ENCODE results near the gene LGI4. TPM values are rescaled to one million over a fixed set of nuclear protein-coding genes. Genes with fewer than 3 reads are reported as not detected.

LGI4 gene
- total RNA-seq, 1 experiment from 2014 or later = not detected

GRCh38 chr19:35110974-35111373 is 23.9 kb downstream of the LGI4 start:
- H3K4me3 ChIP-seq (ENCODE audit: low read depth, low read length, poor library complexity, severe bottlenecking) = no peak overlapping the region
- no peaks in the 10 kb centered on the region for H3K27me3 ChIP-seq (replicated peaks; ENCODE audit: insufficient read depth, low read depth, low read length, poor library complexity)
- H3K4me1 ChIP-seq (ENCODE audit: insufficient read depth, low read length, poor library complexity, severe bottlenecking) = no peaks in the 10 kb centered on the region
- ChIA-PET POLR2A (ENCODE audit: low non-redundant PET) (no interaction called here), CTCF (no interaction called here)
- no TSS peak for BruUV-seq (replicated peaks)
- no peaks in the 10 kb centered on the region for H3K9me3 ChIP-seq (ENCODE audit: low read depth, low read length, poor library complexity, severe bottlenecking)
- no peak overlapping the region for H3K27ac ChIP-seq (ENCODE audit: low read depth, low read length, poor library complexity, severe bottlenecking)
- intact Hi-C loops (cut with micrococcal nuclease; ENCODE audit: unreplicated experiment) = no loop called here
- TF ChIP-seq, protein P1, sequence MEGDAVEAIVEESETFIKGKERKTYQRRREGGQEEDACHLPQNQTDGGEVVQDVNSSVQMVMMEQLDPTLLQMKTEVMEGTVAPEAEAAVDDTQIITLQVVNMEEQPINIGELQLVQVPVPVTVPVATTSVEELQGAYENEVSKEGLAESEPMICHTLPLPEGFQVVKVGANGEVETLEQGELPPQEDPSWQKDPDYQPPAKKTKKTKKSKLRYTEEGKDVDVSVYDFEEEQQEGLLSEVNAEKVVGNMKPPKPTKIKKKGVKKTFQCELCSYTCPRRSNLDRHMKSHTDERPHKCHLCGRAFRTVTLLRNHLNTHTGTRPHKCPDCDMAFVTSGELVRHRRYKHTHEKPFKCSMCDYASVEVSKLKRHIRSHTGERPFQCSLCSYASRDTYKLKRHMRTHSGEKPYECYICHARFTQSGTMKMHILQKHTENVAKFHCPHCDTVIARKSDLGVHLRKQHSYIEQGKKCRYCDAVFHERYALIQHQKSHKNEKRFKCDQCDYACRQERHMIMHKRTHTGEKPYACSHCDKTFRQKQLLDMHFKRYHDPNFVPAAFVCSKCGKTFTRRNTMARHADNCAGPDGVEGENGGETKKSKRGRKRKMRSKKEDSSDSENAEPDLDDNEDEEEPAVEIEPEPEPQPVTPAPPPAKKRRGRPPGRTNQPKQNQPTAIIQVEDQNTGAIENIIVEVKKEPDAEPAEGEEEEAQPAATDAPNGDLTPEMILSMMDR (conservative IDR thresholded peaks at IDR 0.05; ENCODE audit: low read depth, low read length) = no peak
- no peak for TF ChIP-seq EZH2 (IDR thresholded peaks at IDR 0.05; ENCODE audit: borderline replicate concordance, low read depth, low read length, poor library complexity, severe bottlenecking)
- no peaks in the 10 kb centered on the region for H3K36me3 ChIP-seq (ENCODE audit: insufficient read depth, low read length, poor library complexity, severe bottlenecking)
- no peak for DNase-seq (ENCODE audit: low spot score)

- H3K4me1 ChIP-seq (ENCODE audit: insufficient read depth, low read length, poor library complexity, severe bottlenecking) = no peaks in the 10 kb centered on the region
- intact Hi-C loops (cut with micrococcal nuclease; ENCODE audit: unreplicated experiment) = no loop called here
- no peaks in the 10 kb centered on the region for H3K27me3 ChIP-seq (replicated peaks; ENCODE audit: insufficient read depth, low read depth, low read length, poor library complexity)
- POLR2A ChIA-PET (ENCODE audit: low non-redundant PET) = no interaction called here
- no peak for DNase-seq (ENCODE audit: low spot score)
- BruUV-seq (replicated peaks) = no TSS peak
- CTCF ChIA-PET = interaction anchor here (0.5 kb wide), 1 partner anchor 32 kb away, joined by 5 read pairs; no protein-coding TSS in a partner anchor
- no peak for TF ChIP-seq EZH2 (IDR thresholded peaks at IDR 0.05; ENCODE audit: borderline replicate concordance, low read depth, low read length, poor library complexity, severe bottlenecking)
- no peaks in the 10 kb centered on the region for H3K36me3 ChIP-seq (ENCODE audit: insufficient read depth, low read length, poor library complexity, severe bottlenecking)
- H3K9me3 ChIP-seq (ENCODE audit: low read depth, low read length, poor library complexity, severe bottlenecking) = no peaks in the 10 kb centered on the region
- H3K27ac ChIP-seq (ENCODE audit: low read depth, low read length, poor library complexity, severe bottlenecking) = no peak overlapping the region
- H3K4me3 ChIP-seq (ENCODE audit: low read depth, low read length, poor library complexity, severe bottlenecking) = no peak overlapping the region
These were observed 25.3 kb downstream of the LGI4 start for GRCh38 chr19:35109395-35110112.

DNA sequence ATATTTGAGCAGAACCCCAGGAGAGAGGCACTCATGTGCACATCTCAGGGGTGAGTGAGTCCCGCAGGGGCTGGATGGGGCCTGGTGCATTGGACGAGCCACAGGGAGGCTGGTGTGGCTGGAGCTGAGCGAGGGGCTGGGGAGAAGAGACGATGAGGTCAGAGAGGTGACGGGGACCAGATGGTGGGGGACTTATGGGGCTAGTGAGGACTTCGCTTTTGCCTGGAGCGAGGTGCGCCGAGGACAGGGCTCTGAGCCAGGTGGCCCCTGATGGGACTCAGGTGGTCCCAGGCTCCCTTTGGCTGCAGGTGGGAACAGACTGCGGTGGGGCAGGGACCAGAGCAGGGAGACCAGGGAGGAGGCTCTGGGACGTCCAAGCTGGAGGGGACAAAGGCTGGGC is 26.1 kb downstream of the LGI4 start:
- Histone ChIP-seq H3K9me3 (ENCODE audit: low read depth, low read length, poor library complexity, severe bottlenecking) (no peaks in the 10 kb centered on the region), H3K4me3 (ENCODE audit: low read depth, low read length, poor library complexity, severe bottlenecking) (no peak overlapping the region), H3K4me1 (ENCODE audit: insufficient read depth, low read length, poor library complexity, severe bottlenecking) (no peaks in the 10 kb centered on the region), H3K36me3 (ENCODE audit: insufficient read depth, low read length, poor library complexity, severe bottlenecking) (no peaks in the 10 kb centered on the region), H3K27ac (ENCODE audit: low read depth, low read length, poor library complexity, severe bottlenecking) (no peak overlapping the region), H3K27me3 (replicated peaks; ENCODE audit: insufficient read depth, low read depth, low read length, poor library complexity) (no peaks in the 10 kb centered on the region)
- CTCF ChIA-PET = no interaction called here
- POLR2A ChIA-PET (ENCODE audit: low non-redundant PET) = no interaction called here
- TF ChIP-seq EZH2 (IDR thresholded peaks at IDR 0.05; ENCODE audit: borderline replicate concordance, low read depth, low read length, poor library complexity, severe bottlenecking) = no peak
- TF ChIP-seq, protein P1 (conservative IDR thresholded peaks at IDR 0.05; ENCODE audit: low read depth, low read length) = no peak
- DNase-seq (ENCODE audit: low spot score) = no peak
- no TSS peak for BruUV-seq (replicated peaks)
- intact Hi-C loops (cut with micrococcal nuclease; ENCODE audit: unreplicated experiment) = no loop called here

- H3K27me3 ChIP-seq (replicated peaks; ENCODE audit: insufficient read depth, low read depth, low read length, poor library complexity) = no peaks in the 10 kb centered on the region
- no peak overlapping the region for H3K4me3 ChIP-seq (ENCODE audit: low read depth, low read length, poor library complexity, severe bottlenecking)
- no peak overlapping the region for H3K27ac ChIP-seq (ENCODE audit: low read depth, low read length, poor library complexity, severe bottlenecking)
- intact Hi-C loops (cut with micrococcal nuclease; ENCODE audit: unreplicated experiment) = no loop called here
- POLR2A ChIA-PET (ENCODE audit: low non-redundant PET) = no interaction called here
- TF ChIP-seq EZH2 (IDR thresholded peaks at IDR 0.05; ENCODE audit: borderline replicate concordance, low read depth, low read length, poor library complexity, severe bottlenecking) = no peak
- TF ChIP-seq, protein P1 (conservative IDR thresholded peaks at IDR 0.05; ENCODE audit: low read depth, low read length) = no peak
- DNase-seq (ENCODE audit: low spot score) = no peak
- no peaks in the 10 kb centered on the region for H3K9me3 ChIP-seq (ENCODE audit: low read depth, low read length, poor library complexity, severe bottlenecking)
- no peaks in the 10 kb centered on the region for H3K36me3 ChIP-seq (ENCODE audit: insufficient read depth, low read length, poor library complexity, severe bottlenecking)
- no peaks in the 10 kb centered on the region for H3K4me1 ChIP-seq (ENCODE audit: insufficient read depth, low read length, poor library complexity, severe bottlenecking)
- BruUV-seq (replicated peaks) = no TSS peak
- CTCF ChIA-PET = no interaction called here
These were observed 27.3 kb downstream of the LGI4 start for GRCh38 chr19:35107545-35107944.

Data from A673 (cell line).